ENCODE results near the gene PRKAG1.

Gene PRKAG1

GRCh38 chr12:49010092-49010668 is 8.4 kb downstream of the PRKAG1 start:
- H3K27ac ChIP-seq (ENCODE audit: low read length): no peak overlapping the region
- no peak for DNase-seq
- TF ChIP-seq EZH2 (optimal IDR thresholded peaks at IDR 0.05; ENCODE audit: low read depth, low read length) (no peak), EZH2phosphoT487 (IDR thresholded peaks at IDR 0.05; ENCODE audit: low read length) (no peak)
- TF ChIP-seq, protein P1, sequence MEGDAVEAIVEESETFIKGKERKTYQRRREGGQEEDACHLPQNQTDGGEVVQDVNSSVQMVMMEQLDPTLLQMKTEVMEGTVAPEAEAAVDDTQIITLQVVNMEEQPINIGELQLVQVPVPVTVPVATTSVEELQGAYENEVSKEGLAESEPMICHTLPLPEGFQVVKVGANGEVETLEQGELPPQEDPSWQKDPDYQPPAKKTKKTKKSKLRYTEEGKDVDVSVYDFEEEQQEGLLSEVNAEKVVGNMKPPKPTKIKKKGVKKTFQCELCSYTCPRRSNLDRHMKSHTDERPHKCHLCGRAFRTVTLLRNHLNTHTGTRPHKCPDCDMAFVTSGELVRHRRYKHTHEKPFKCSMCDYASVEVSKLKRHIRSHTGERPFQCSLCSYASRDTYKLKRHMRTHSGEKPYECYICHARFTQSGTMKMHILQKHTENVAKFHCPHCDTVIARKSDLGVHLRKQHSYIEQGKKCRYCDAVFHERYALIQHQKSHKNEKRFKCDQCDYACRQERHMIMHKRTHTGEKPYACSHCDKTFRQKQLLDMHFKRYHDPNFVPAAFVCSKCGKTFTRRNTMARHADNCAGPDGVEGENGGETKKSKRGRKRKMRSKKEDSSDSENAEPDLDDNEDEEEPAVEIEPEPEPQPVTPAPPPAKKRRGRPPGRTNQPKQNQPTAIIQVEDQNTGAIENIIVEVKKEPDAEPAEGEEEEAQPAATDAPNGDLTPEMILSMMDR (IDR thresholded peaks at IDR 0.05; ENCODE audit: low read length): no peak
- 0 out of 2 replicates have a peak, but pooled peaks cover 5% of the 10 kb centered on the region for H3K36me3 ChIP-seq (replicated peaks; ENCODE audit: insufficient read depth, low read length)
- no peak overlapping the region for H3K4me2 ChIP-seq (ENCODE audit: low read depth, low read length)
- H3K9me2 ChIP-seq (replicated peaks; ENCODE audit: insufficient read depth, low read length): no peaks in the 10 kb centered on the region
- no peak overlapping the region for H3K4me3 ChIP-seq (ENCODE audit: low read length)
- H3K9ac ChIP-seq (ENCODE audit: low read length): no peak overlapping the region
- peaks cover 7% of the 10 kb centered on the region; the same call in 1 of the 2 replicates for H3K79me2 ChIP-seq (ENCODE audit: low read length)
- no peaks in the 10 kb centered on the region for H3K9me3 ChIP-seq (replicated peaks; ENCODE audit: insufficient read depth, low read length)
- H3K27me3 ChIP-seq (replicated peaks; ENCODE audit: insufficient read depth, low read length): no peaks in the 10 kb centered on the region
- 0 out of 2 replicates have a peak, but pooled peaks cover 3% of the 10 kb centered on the region for H4K20me1 ChIP-seq (ENCODE audit: insufficient read depth, low read length)
- H2AFZ ChIP-seq (ENCODE audit: low read length): no peak overlapping the region
- no peaks in the 10 kb centered on the region for H3F3A ChIP-seq (ENCODE audit: insufficient read depth, low read length)
- H3K4me1 ChIP-seq (ENCODE audit: low read length): no peaks in the 10 kb centered on the region

DNA sequence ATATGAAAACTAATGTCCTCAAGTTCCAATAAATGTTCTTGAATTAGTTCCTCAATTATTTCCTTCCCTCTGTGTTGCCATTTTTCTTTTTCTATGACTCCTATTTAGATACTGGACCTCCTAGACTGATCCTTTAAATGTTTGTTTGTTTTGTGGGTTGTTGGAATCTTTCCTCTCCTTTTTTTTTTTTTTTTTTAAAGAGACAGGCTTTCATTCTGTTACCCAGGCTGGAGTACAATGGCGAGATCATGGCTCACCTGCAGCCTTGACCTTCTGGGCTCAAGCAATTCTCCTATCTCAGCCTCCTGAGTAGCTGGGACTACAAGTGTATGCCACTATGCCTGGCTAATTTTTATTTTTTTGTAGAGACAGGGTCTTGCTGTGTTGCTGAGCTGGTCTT is 9.6 kb downstream of the PRKAG1 start:
- H4K20me1 ChIP-seq (ENCODE audit: insufficient read depth, low read length): 0 out of 2 replicates have a peak, but pooled peaks cover 3% of the 10 kb centered on the region
- H3K4me2 ChIP-seq (ENCODE audit: low read depth, low read length): no peak overlapping the region
- H3K36me3 ChIP-seq (replicated peaks; ENCODE audit: insufficient read depth, low read length): 0 out of 2 replicates have a peak, but pooled peaks cover 5% of the 10 kb centered on the region
- H3K27me3 ChIP-seq (replicated peaks; ENCODE audit: insufficient read depth, low read length): no peaks in the 10 kb centered on the region
- H3F3A ChIP-seq (ENCODE audit: insufficient read depth, low read length): no peaks in the 10 kb centered on the region
- no peaks in the 10 kb centered on the region for H3K4me1 ChIP-seq (ENCODE audit: low read length)
- no peak overlapping the region for H3K4me3 ChIP-seq (ENCODE audit: low read length)
- no peaks in the 10 kb centered on the region for H3K9me3 ChIP-seq (replicated peaks; ENCODE audit: insufficient read depth, low read length)
- DNase-seq: no peak
- H3K27ac ChIP-seq (ENCODE audit: low read length): no peak overlapping the region
- no peaks in the 10 kb centered on the region for H3K9me2 ChIP-seq (replicated peaks; ENCODE audit: insufficient read depth, low read length)
- no peaks in the 10 kb centered on the region for H3K79me2 ChIP-seq (ENCODE audit: low read length)
- no peak overlapping the region for H2AFZ ChIP-seq (ENCODE audit: low read length)
- no peak overlapping the region for H3K9ac ChIP-seq (ENCODE audit: low read length)
- TF ChIP-seq, protein P1 (IDR thresholded peaks at IDR 0.05; ENCODE audit: low read length): no peak
- TF ChIP-seq EZH2 (optimal IDR thresholded peaks at IDR 0.05; ENCODE audit: low read depth, low read length) (no peak), EZH2phosphoT487 (IDR thresholded peaks at IDR 0.05; ENCODE audit: low read length) (no peak)

GRCh38 chr12:49000346-49000745 is 18.2 kb downstream of the PRKAG1 start:
- no peaks in the 10 kb centered on the region for H3K9me2 ChIP-seq (replicated peaks; ENCODE audit: insufficient read depth, low read length)
- peak overlapping the region; percentile 67; the same call in 1 of the 2 replicates for H3K9ac ChIP-seq (ENCODE audit: low read length)
- TF ChIP-seq EZH2 (optimal IDR thresholded peaks at IDR 0.05; ENCODE audit: low read depth, low read length): no peak
- no peak for TF ChIP-seq EZH2phosphoT487 (IDR thresholded peaks at IDR 0.05; ENCODE audit: low read length)
- TF ChIP-seq, protein P1 (IDR thresholded peaks at IDR 0.05; ENCODE audit: low read length): no peak
- peaks cover 13% of the 10 kb centered on the region; the same call in 1 of the 2 replicates for H3F3A ChIP-seq (ENCODE audit: insufficient read depth, low read length)
- no peaks in the 10 kb centered on the region for H4K20me1 ChIP-seq (ENCODE audit: insufficient read depth, low read length)
- peak overlapping the region; percentile 100 for H3K4me2 ChIP-seq (ENCODE audit: low read depth, low read length)
- H3K9me3 ChIP-seq (replicated peaks; ENCODE audit: insufficient read depth, low read length): no peaks in the 10 kb centered on the region
- peaks cover 15% of the 10 kb centered on the region for H3K27me3 ChIP-seq (replicated peaks; ENCODE audit: insufficient read depth, low read length)
- no peak overlapping the region for H2AFZ ChIP-seq (ENCODE audit: low read length)
- DNase-seq: no peak
- H3K27ac ChIP-seq (ENCODE audit: low read length): no peak overlapping the region
- peaks cover 8% of the 10 kb centered on the region for H3K4me1 ChIP-seq (ENCODE audit: low read length)
- no peaks in the 10 kb centered on the region for H3K79me2 ChIP-seq (ENCODE audit: low read length)
- H3K4me3 ChIP-seq (ENCODE audit: low read length): peak overlapping the region; percentile 76
- H3K36me3 ChIP-seq (replicated peaks; ENCODE audit: insufficient read depth, low read length): no peaks in the 10 kb centered on the region
